Astrocyte (in vitro differentiated cells and primary cell): ENCODE measurements around the gene THAP11. TPM values are rescaled to one million over a fixed set of nuclear protein-coding genes. Genes with fewer than 3 reads are reported as not detected.

Experiments used
- DNase-seq: peaks from one replicate; pipeline ENCODE4 v3.0.0-alpha.2; 2010; ENCODE audit warnings: low read depth
- FAIRE-seq: peaks from 2 replicates; lab custom pipeline; 2011; peaks lifted over from hg19 to GRCh38; lab: Jason Lieb, UNC
- H2AFZ ChIP-seq: 2 replicates; pipeline ENCODE4 v1.6.0; 2012; ENCODE audit warnings: low read depth, low read length, inconsistent platforms
- H3K27ac ChIP-seq: 2 replicates; pipeline ENCODE4 v1.5.1; 2011; ENCODE audit warnings: low read depth, low read length, inconsistent platforms
- H3K27me3 ChIP-seq: 2 replicates; pipeline ENCODE4 v1.6.0; 2011; ENCODE audit warnings: low read length, inconsistent platforms; ENCODE audit not compliant: insufficient read depth
- H3K36me3 ChIP-seq: 2 replicates; pipeline ENCODE4 v1.5.1; 2011; ENCODE audit warnings: low read length, inconsistent platforms; ENCODE audit not compliant: insufficient read depth
- H3K4me1 ChIP-seq: 2 replicates; pipeline ENCODE4 v1.5.1; 2011; ENCODE audit warnings: low read length, inconsistent platforms; ENCODE audit not compliant: insufficient read depth
- H3K4me2 ChIP-seq: 2 replicates; pipeline ENCODE4 v1.6.0; 2012; ENCODE audit warnings: low read length, inconsistent platforms
- H3K4me3 ChIP-seq: 2 replicates; pipeline ENCODE4 v1.5.1; 2011; ENCODE audit warnings: low read depth, mild to moderate bottlenecking, low read length, inconsistent platforms; ENCODE audit not compliant: insufficient read depth
- H3K79me2 ChIP-seq: 2 replicates; pipeline ENCODE4 v1.6.0; 2012; ENCODE audit warnings: mild to moderate bottlenecking, low read length, inconsistent platforms; ENCODE audit not compliant: insufficient read depth
- H3K9ac ChIP-seq: 2 replicates; pipeline ENCODE4 v1.6.0; 2012; ENCODE audit warnings: mild to moderate bottlenecking, low read length, inconsistent platforms
- H3K9me3 ChIP-seq: 2 replicates; pipeline ENCODE4 v1.5.1; 2012; ENCODE audit warnings: low read depth, mild to moderate bottlenecking, low read length, inconsistent platforms; ENCODE audit not compliant: insufficient read depth
- H4K20me1 ChIP-seq: 2 replicates; pipeline ENCODE4 v1.6.0; 2012; ENCODE audit warnings: low read length, inconsistent platforms; ENCODE audit not compliant: insufficient read depth
- H3K27ac Mint-ChIP-seq: one replicate; pipeline ENCODE4 v1.8.0; 2021; ENCODE audit warnings: mild to moderate bottlenecking, mixed read lengths; ENCODE audit not compliant: unreplicated experiment
- H3K27me3 Mint-ChIP-seq: one replicate; pipeline ENCODE4 v1.8.0; 2021; ENCODE audit warnings: low read depth, mixed read lengths; ENCODE audit not compliant: unreplicated experiment
- H3K36me3 Mint-ChIP-seq: one replicate; pipeline ENCODE4 v1.8.0; 2021; ENCODE audit warnings: low read depth, mixed read lengths; ENCODE audit not compliant: unreplicated experiment
- H3K4me1 Mint-ChIP-seq: one replicate; pipeline ENCODE4 v1.8.0; 2021; ENCODE audit warnings: low read depth, mixed read lengths; ENCODE audit not compliant: unreplicated experiment
- H3K4me3 Mint-ChIP-seq: one replicate; pipeline ENCODE4 v1.8.0; 2021; ENCODE audit warnings: mild to moderate bottlenecking, moderate library complexity, mixed read lengths; ENCODE audit not compliant: unreplicated experiment
- H3K9me3 Mint-ChIP-seq: one replicate; pipeline ENCODE4 v1.8.0; 2021; ENCODE audit warnings: mild to moderate bottlenecking, mixed read lengths; ENCODE audit not compliant: unreplicated experiment
- EZH2 ChIP-seq: IDR thresholded peaks from 2 replicates; pipeline ENCODE4 v1.6.1; 2012; ENCODE audit warnings: mild to moderate bottlenecking, low read length, inconsistent platforms; ENCODE audit not compliant: insufficient read depth
- total RNA-seq: library from RNA; stranded (reverse); gene quantifications from 2 replicates; pipeline ENCODE4 v1.2.1, GENCODE V29; 2021
- TF ChIP-seq, protein P1 (sequence below): IDR thresholded peaks from 2 replicates; pipeline ENCODE4 v1.5.1; 2011; ENCODE audit warnings: low read depth, mild to moderate bottlenecking, inconsistent platforms, low read length, moderate library complexity; ENCODE audit not compliant: insufficient read depth

The THAP11 gene
- total RNA-seq, 1 donor from 2014 or later: 16.5 TPM

DNA sequence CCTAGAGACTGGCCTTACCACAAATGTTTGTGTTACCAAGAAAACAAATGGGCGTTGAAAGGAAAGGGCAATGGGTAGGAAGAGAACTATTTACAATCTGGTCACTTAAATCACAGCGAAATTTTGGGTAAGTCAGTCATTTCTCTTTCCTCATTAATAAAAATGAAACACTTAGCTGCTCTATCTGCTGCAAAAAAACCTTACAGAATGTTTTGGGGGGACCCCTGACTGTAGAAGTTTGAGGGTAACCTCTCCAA lies 3.9 kb downstream of the THAP11 start:
- Histone ChIP-seq H3K27me3 (no peaks in the 10 kb centered on the region), H3K9ac (peak overlapping the region; percentile 99), H2AFZ (peak overlapping the region; percentile 97), H3K79me2 (peaks cover 84% of the 10 kb centered on the region), H3K36me3 (peaks cover 3% of the 10 kb centered on the region), H3K4me3 (peak overlapping the region; percentile 90), H3K4me1 (peaks cover 45% of the 10 kb centered on the region), H3K4me2 (peak overlapping the region; percentile 96), H4K20me1 (peaks cover 45% of the 10 kb centered on the region), H3K27ac (peak overlapping the region; percentile 92), H3K9me3 (no peaks in the 10 kb centered on the region)
- DNase-seq: no peak
- H3K4me1 Mint-ChIP-seq: peaks cover 30% of the 10 kb centered on the region
- FAIRE-seq: no peak
- H3K4me3 Mint-ChIP-seq: peak overlapping the region; percentile 92
- TF ChIP-seq EZH2: no peak
- TF ChIP-seq, protein P1, sequence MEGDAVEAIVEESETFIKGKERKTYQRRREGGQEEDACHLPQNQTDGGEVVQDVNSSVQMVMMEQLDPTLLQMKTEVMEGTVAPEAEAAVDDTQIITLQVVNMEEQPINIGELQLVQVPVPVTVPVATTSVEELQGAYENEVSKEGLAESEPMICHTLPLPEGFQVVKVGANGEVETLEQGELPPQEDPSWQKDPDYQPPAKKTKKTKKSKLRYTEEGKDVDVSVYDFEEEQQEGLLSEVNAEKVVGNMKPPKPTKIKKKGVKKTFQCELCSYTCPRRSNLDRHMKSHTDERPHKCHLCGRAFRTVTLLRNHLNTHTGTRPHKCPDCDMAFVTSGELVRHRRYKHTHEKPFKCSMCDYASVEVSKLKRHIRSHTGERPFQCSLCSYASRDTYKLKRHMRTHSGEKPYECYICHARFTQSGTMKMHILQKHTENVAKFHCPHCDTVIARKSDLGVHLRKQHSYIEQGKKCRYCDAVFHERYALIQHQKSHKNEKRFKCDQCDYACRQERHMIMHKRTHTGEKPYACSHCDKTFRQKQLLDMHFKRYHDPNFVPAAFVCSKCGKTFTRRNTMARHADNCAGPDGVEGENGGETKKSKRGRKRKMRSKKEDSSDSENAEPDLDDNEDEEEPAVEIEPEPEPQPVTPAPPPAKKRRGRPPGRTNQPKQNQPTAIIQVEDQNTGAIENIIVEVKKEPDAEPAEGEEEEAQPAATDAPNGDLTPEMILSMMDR: no peak
- peak overlapping the region; percentile 97 for H3K27ac Mint-ChIP-seq
- peaks cover 6% of the 10 kb centered on the region for H3K36me3 Mint-ChIP-seq
- no peaks in the 10 kb centered on the region for H3K9me3 Mint-ChIP-seq
- H3K27me3 Mint-ChIP-seq: no peaks in the 10 kb centered on the region

DNA sequence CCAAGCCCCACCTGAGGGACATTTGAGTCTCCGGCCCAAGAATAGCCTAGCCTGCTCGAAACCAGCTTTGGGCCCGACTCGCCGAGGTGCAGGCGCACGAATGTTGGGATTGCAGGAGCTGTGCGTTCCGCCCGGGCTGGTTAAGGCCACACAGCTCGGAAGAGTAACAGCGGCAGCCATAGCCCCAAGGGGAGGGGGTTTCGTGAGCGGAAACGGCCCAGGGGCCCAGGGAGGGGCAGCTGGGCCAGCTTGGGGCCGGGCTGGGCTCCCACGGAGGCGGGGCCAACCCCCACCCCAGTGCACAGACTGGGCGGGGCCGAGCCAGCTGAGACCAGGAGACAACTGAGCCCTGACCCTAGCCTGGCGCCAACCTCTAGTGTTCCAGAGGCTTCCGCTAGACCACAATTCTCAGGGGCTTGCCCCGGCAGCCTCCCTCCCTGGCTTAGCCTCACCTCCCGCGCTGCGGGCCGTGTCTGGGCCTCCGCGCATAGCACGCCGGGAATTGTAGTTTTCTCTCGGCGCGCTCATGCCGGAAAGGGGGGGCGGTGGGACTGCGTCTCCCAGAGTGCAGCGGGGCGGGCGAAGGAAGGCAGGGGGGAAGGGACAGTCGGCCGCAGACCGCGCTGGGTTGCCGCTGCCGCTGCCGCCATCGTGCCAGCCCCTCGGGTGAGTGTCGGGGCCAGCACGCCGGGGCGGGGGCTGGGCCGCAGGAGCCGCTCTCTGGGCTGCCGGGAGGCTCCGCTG lies 4.4 kb downstream of the THAP11 start, which contains the start of gene NUTF2:
Gene NUTF2 (plus strand): TSS at position 614 of the 744 bp plus-strand sequence. CDS start 18,198 bp downstream, outside the sequence.
- H3K79me2 ChIP-seq: peaks cover 89% of the 10 kb centered on the region
- peaks cover 29% of the 10 kb centered on the region for H3K4me1 Mint-ChIP-seq
- H3K27ac ChIP-seq: peak within 1 kb of the TSS; percentile 92
- H3K27me3 Mint-ChIP-seq: no peaks in the 10 kb centered on the region
- peak within 1 kb of the TSS; percentile 92 for H3K4me3 Mint-ChIP-seq
- H3K9me3 ChIP-seq: no peaks in the 10 kb centered on the region
- peak within 1 kb of the TSS; percentile 90 for H3K4me3 ChIP-seq
- no peak for FAIRE-seq
- no peaks in the 10 kb centered on the region for H3K9me3 Mint-ChIP-seq
- peaks cover 6% of the 10 kb centered on the region for H3K36me3 Mint-ChIP-seq
- peaks cover 42% of the 10 kb centered on the region for H3K4me1 ChIP-seq
- DNase-seq: peak; percentile 74
- peaks cover 47% of the 10 kb centered on the region for H4K20me1 ChIP-seq
- peak within 1 kb of the TSS; percentile 97 for H2AFZ ChIP-seq
- peaks cover 3% of the 10 kb centered on the region for H3K36me3 ChIP-seq
- peak within 1 kb of the TSS; percentile 97 for H3K27ac Mint-ChIP-seq
- peak within 1 kb of the TSS; percentile 96 for H3K4me2 ChIP-seq
- no peaks in the 10 kb centered on the region for H3K27me3 ChIP-seq
- peak within 1 kb of the TSS; percentile 99 for H3K9ac ChIP-seq
- TF ChIP-seq EZH2: no peak
- TF ChIP-seq, protein P1: no peak
